Endodermal cell (in vitro differentiated cells): ENCODE results near the gene FGF14. TPM values are rescaled to one million over a fixed set of nuclear protein-coding genes. Genes with fewer than 3 reads are reported as not detected.

Experiments used
- DNase-seq: peaks from one replicate; pipeline ENCODE4 v3.0.0-alpha.2; 2017
- H3K27ac ChIP-seq: 2 replicates; pipeline ENCODE4 v1.5.1; 2013; ENCODE audit warnings: mild to moderate bottlenecking, low read depth, low read length, moderate library complexity
- H3K27me3 ChIP-seq: 2 replicates; pipeline ENCODE4 v1.6.1; 2013; ENCODE audit warnings: mild to moderate bottlenecking, low read length, moderate library complexity; ENCODE audit not compliant: insufficient read depth, control insufficient read depth, poor library complexity, severe bottlenecking
- H3K36me3 ChIP-seq: 2 replicates; pipeline ENCODE4 v1.7.0; 2013; ENCODE audit warnings: mild to moderate bottlenecking, low read length, moderate library complexity; ENCODE audit not compliant: control insufficient read depth, insufficient read depth
- H3K4me1 ChIP-seq: one replicate; pipeline ENCODE4 v1.7.0; 2013; ENCODE audit warnings: low read length; ENCODE audit not compliant: control insufficient read depth, insufficient read depth
- H3K4me3 ChIP-seq: 2 replicates; pipeline ENCODE4 v1.5.1; 2013; ENCODE audit warnings: mild to moderate bottlenecking, low read length, moderate library complexity
- H3K9ac ChIP-seq: 2 replicates; pipeline ENCODE4 v1.6.1; 2013; ENCODE audit warnings: mild to moderate bottlenecking, low read length, moderate library complexity; ENCODE audit not compliant: poor library complexity, severe bottlenecking; ENCODE audit errors: extremely low read depth
- H3K9me3 ChIP-seq: 2 replicates; pipeline ENCODE4 v1.6.1; 2013; ENCODE audit warnings: mild to moderate bottlenecking, low read length, moderate library complexity; ENCODE audit not compliant: control insufficient read depth
- H3K27ac Mint-ChIP-seq: 2 replicates; pipeline ENCODE4 v1.8.0; 2020; ENCODE audit warnings: mixed read lengths
- H3K27me3 Mint-ChIP-seq: 2 replicates; pipeline ENCODE4 v1.8.0; 2021; ENCODE audit warnings: mild to moderate bottlenecking, mixed read lengths; ENCODE audit not compliant: insufficient read depth
- H3K36me3 Mint-ChIP-seq: 2 replicates; pipeline ENCODE4 v1.8.0; 2020; ENCODE audit warnings: low read depth, mixed read lengths
- H3K4me1 Mint-ChIP-seq: 2 replicates; pipeline ENCODE4 v1.8.0; 2020; ENCODE audit warnings: mixed read lengths
- H3K4me3 Mint-ChIP-seq: 2 replicates; pipeline ENCODE4 v1.8.0; 2020; ENCODE audit warnings: mild to moderate bottlenecking, moderate library complexity, mixed read lengths
- H3K9me3 Mint-ChIP-seq: 2 replicates; pipeline ENCODE4 v1.8.0; 2020; ENCODE audit warnings: mild to moderate bottlenecking, mixed read lengths
- CTCF ChIP-seq: fragments of 200-600 bp; sonication (generic); conservative IDR thresholded peaks from 2 replicates; pipeline ENCODE4 v1.5.0; 2021; ENCODE audit warnings: antibody characterized with exemption, mild to moderate bottlenecking
- WGBS, 2 experiments: methylation state at CpG; one replicate each; pipeline versions ENCODE4 v1.1.5 to v1.1.7; 2013; ENCODE audit warnings: missing lambda C conversion rate in 2 of 2, mixed read lengths in 1 of 2; ENCODE audit not compliant: insufficient coverage in 1 of 2, insufficient read length in 1 of 2; 5-methylcytosine and 5-hydroxymethylcytosine counted together
- total RNA-seq, 2 donors: library from RNA; stranded (reverse); fragmentation: NEBNext Ultra II Directional in 1 of 2; extraction: Animal tissue kit (Norgen Biotek cat#: 25700) in 1 of 2; gene quantifications; 2 replicates in 1 of 2; 3 replicates in 1 of 2; pipeline ENCODE4 v1.2.1, GENCODE V29; 2021

Gene FGF14
- total RNA-seq, 2 donors from 2014 or later = 0.15 to 0.26 TPM

GRCh38 chr13:102185375-102185984, 216.4 kb downstream of the FGF14 start:
- peaks cover 4% of the 10 kb centered on the region for H3K9me3 Mint-ChIP-seq
- no peaks in the 10 kb centered on the region for H3K36me3 Mint-ChIP-seq
- Histone ChIP-seq H3K9ac (no peak overlapping the region), H3K9me3 (peaks cover 8% of the 10 kb centered on the region), H3K27me3 (no peaks in the 10 kb centered on the region), H3K27ac (no peak overlapping the region), H3K36me3 (no peaks in the 10 kb centered on the region), H3K4me1 (no peaks in the 10 kb centered on the region), H3K4me3 (no peak overlapping the region)
- H3K4me3 Mint-ChIP-seq = no peak overlapping the region
- no peak for TF ChIP-seq CTCF
- no peak for DNase-seq
- WGBS, 2 experiments = 95% methylated on average over 3 of the region's 5 CpGs; no CpG with 5 or more reads in 1 of the 2 experiments
- no peaks in the 10 kb centered on the region for H3K4me1 Mint-ChIP-seq
- H3K27me3 Mint-ChIP-seq = no peaks in the 10 kb centered on the region
- no peak overlapping the region for H3K27ac Mint-ChIP-seq

GRCh38 chr13:102183509-102184182, 218.2 kb downstream of the FGF14 start:
- H3K36me3 ChIP-seq = no peaks in the 10 kb centered on the region
- no peak for DNase-seq
- Mint-ChIP-seq H3K27me3 (no peaks in the 10 kb centered on the region), H3K9me3 (no peaks in the 10 kb centered on the region), H3K4me1 (no peaks in the 10 kb centered on the region), H3K36me3 (no peaks in the 10 kb centered on the region), H3K27ac (no peak overlapping the region), H3K4me3 (no peak overlapping the region)
- H3K27ac ChIP-seq = no peak overlapping the region
- TF ChIP-seq CTCF = no peak
- no peaks in the 10 kb centered on the region for H3K4me1 ChIP-seq
- H3K9me3 ChIP-seq = no peaks in the 10 kb centered on the region
- no peak overlapping the region for H3K9ac ChIP-seq
- no peaks in the 10 kb centered on the region for H3K27me3 ChIP-seq
- WGBS, 2 experiments = 94 to 100% methylated on average over 1 to 4 of the region's 4 CpGs
- H3K4me3 ChIP-seq = no peak overlapping the region

- Mint-ChIP-seq H3K9me3 (no peaks in the 10 kb centered on the region), H3K36me3 (no peaks in the 10 kb centered on the region), H3K4me3 (no peak overlapping the region), H3K4me1 (no peaks in the 10 kb centered on the region), H3K27me3 (no peaks in the 10 kb centered on the region), H3K27ac (no peak overlapping the region)
- Histone ChIP-seq H3K4me1 (no peaks in the 10 kb centered on the region), H3K9me3 (no peaks in the 10 kb centered on the region), H3K27ac (no peak overlapping the region), H3K27me3 (no peaks in the 10 kb centered on the region), H3K4me3 (no peak overlapping the region), H3K9ac (no peak overlapping the region), H3K36me3 (no peaks in the 10 kb centered on the region)
- 96 to 97% methylated on average over 4 of the region's 5 CpGs for WGBS, 2 experiments
- no peak for TF ChIP-seq CTCF
- no peak for DNase-seq
These were observed 219.7 kb downstream of the FGF14 start for GRCh38 chr13:102182170-102182569.
